Measurements from ENCODE around the gene CCDC194. TPM values are rescaled to one million over a fixed set of nuclear protein-coding genes. Genes with fewer than 3 reads are reported as not detected.

Gene CCDC194
- total RNA-seq, 2 donors from 2014 or later, result not detected

- H3K27ac ChIP-seq, result no peak overlapping the region
- no peaks in the 10 kb centered on the region for H3K9me3 ChIP-seq
- DNase-seq (no peak), ATAC-seq (no peak)
- H3K4me1 ChIP-seq, result no peaks in the 10 kb centered on the region
- H3K4me3 ChIP-seq, result no peak overlapping the region
- intact Hi-C loops (cut with DNase I), result no loop called here
- H3K36me3 ChIP-seq (replicated peaks in 1 of 2; ENCODE audit: insufficient read depth in 1 of 2, low read depth in 2 of 2), result no peaks in the 10 kb centered on the region
- no peaks in the 10 kb centered on the region for H3K27me3 ChIP-seq
- no peak for TF ChIP-seq CTCF (IDR thresholded peaks at IDR 0.05)
- 80 to 86% methylated on average over 7 of the region's 7 CpGs for WGBS, 2 donors
These were observed 41.2 kb upstream of the CCDC194 start for GRCh38 chr19:17435218-17435617.

- DNase-seq (no peak), ATAC-seq (no peak)
- no peak overlapping the region for H3K4me3 ChIP-seq
- H3K27me3 ChIP-seq, result no peaks in the 10 kb centered on the region
- no peak overlapping the region for H3K27ac ChIP-seq
- 86% methylated on average over 5 to 7 of the region's 7 CpGs for WGBS, 2 donors
- no peaks in the 10 kb centered on the region for H3K9me3 ChIP-seq
- H3K4me1 ChIP-seq, result no peaks in the 10 kb centered on the region
- intact Hi-C loops (cut with DNase I), result no loop called here
- no peak for TF ChIP-seq POLR2A (IDR thresholded peaks at IDR 0.05)
- TF ChIP-seq CTCF (IDR thresholded peaks at IDR 0.05), result no peak
- H3K36me3 ChIP-seq (replicated peaks in 1 of 2; ENCODE audit: insufficient read depth in 1 of 2, low read depth in 2 of 2), result no peaks in the 10 kb centered on the region
These were observed 37.4 kb upstream of the CCDC194 start for GRCh38 chr19:17431417-17431816.

GRCh38 chr19:17429641-17430113 is 35.7 kb upstream of the CCDC194 start:
- WGBS, 2 donors, result 58 to 61% methylated on average over 14 to 17 of the region's 17 CpGs
- DNase-seq, result no peak
- Histone ChIP-seq H3K27me3 (no peaks in the 10 kb centered on the region), H3K9me3 (no peaks in the 10 kb centered on the region), H3K4me3 (no peak overlapping the region), H3K27ac (no peak overlapping the region), H3K4me1 (no peaks in the 10 kb centered on the region), H3K36me3 (replicated peaks in 1 of 2; ENCODE audit: insufficient read depth in 1 of 2, low read depth in 2 of 2) (no peaks in the 10 kb centered on the region)
- intact Hi-C loops (cut with DNase I), result no loop called here
- no peak for ATAC-seq
- TF ChIP-seq CTCF (IDR thresholded peaks at IDR 0.05) (no peak), POLR2A (IDR thresholded peaks at IDR 0.05) (no peak)

GRCh38 chr19:17424743-17425365 is 30.9 kb upstream of the CCDC194 start:
- no peak overlapping the region for H3K4me3 ChIP-seq
- no peak overlapping the region for H3K27ac ChIP-seq
- peak in 2 of 7 experiments; percentile 10 to 13 for TF ChIP-seq CTCF (IDR thresholded peaks at IDR 0.05)
- TF ChIP-seq POLR2A (IDR thresholded peaks at IDR 0.05), result no peak
- intact Hi-C loops (cut with DNase I), result no loop called here
- no peaks in the 10 kb centered on the region for H3K27me3 ChIP-seq
- 36 to 52% methylated on average over 18 to 27 of the region's 27 CpGs for WGBS, 2 donors
- DNase-seq (no peak), ATAC-seq (no peak)
- H3K36me3 ChIP-seq (replicated peaks in 1 of 2; ENCODE audit: insufficient read depth in 1 of 2, low read depth in 2 of 2), result no peaks in the 10 kb centered on the region
- H3K4me1 ChIP-seq, result peaks cover 9% of the 10 kb centered on the region
- H3K9me3 ChIP-seq, result no peaks in the 10 kb centered on the region
